H1 (cell line): ENCODE results near the gene COLEC12. TPM values are rescaled to one million over a fixed set of nuclear protein-coding genes. Genes with fewer than 3 reads are reported as not detected.

ENCODE experiments used
- CTCF ChIA-PET: fragments of 300-600 bp; sonication (Branson Sonifier 250); formaldehyde crosslinking; loops from one replicate; lab custom pipeline; 2021; ENCODE audit not compliant: partially characterized antibody; lab: Charles Lee
- POLR2A ChIA-PET: fragments of 300-600 bp; sonication (Branson Sonifier 250); formaldehyde crosslinking; loops from one replicate; lab custom pipeline; 2021; ENCODE audit warnings: inconsistent platforms; ENCODE audit not compliant: partially characterized antibody; lab: Charles Lee
- DNase-seq, 2 experiments: peaks; one replicate each; pipeline versions ENCODE4 v3.0.0 to v3.0.0-alpha.2; 2010 to 2022; ENCODE audit warnings: low spot score in 2 of 2, low read depth in 1 of 2, mixed read lengths in 1 of 2
- FAIRE-seq: peaks from 2 replicates; lab custom pipeline; 2011; peaks lifted over from hg19 to GRCh38; lab: Jason Lieb, UNC
- H2AFZ ChIP-seq: 2 replicates; pipeline ENCODE4 v1.8.1; 2012; ENCODE audit warnings: low read length, inconsistent platforms
- H2AK5ac ChIP-seq: 2 replicates; pipeline ENCODE4 v1.6.1; 2013; ENCODE audit warnings: low read depth, low read length
- H2BK120ac ChIP-seq: replicated peaks from 2 replicates; pipeline ENCODE3; 2013; ENCODE audit warnings: low read depth, low read length, inconsistent platforms
- H2BK12ac ChIP-seq: 2 replicates; pipeline ENCODE4 v1.6.1; 2013; ENCODE audit warnings: low read depth, low read length
- H2BK15ac ChIP-seq: 2 replicates; pipeline ENCODE4 v1.6.1; 2013; ENCODE audit warnings: low read length
- H2BK20ac ChIP-seq: 2 replicates; pipeline ENCODE4 v1.6.1; 2013; ENCODE audit warnings: low read length
- H2BK5ac ChIP-seq: 2 replicates; pipeline ENCODE4 v1.6.1; 2013; ENCODE audit warnings: low read depth, low read length
- H3K14ac ChIP-seq: 2 replicates; pipeline ENCODE4 v1.6.1; 2013; ENCODE audit warnings: inconsistent platforms; ENCODE audit not compliant: insufficient read length
- H3K18ac ChIP-seq: 2 replicates; pipeline ENCODE4 v1.6.1; 2013; ENCODE audit warnings: low read length; ENCODE audit errors: extremely low read depth
- H3K23ac ChIP-seq: 2 replicates; pipeline ENCODE4 v1.6.1; 2013; ENCODE audit warnings: inconsistent platforms; ENCODE audit not compliant: insufficient read length
- H3K23me2 ChIP-seq: 2 replicates; pipeline ENCODE4 v1.6.1; 2013; ENCODE audit warnings: low read depth, low read length
- H3K27ac ChIP-seq: 2 replicates; pipeline ENCODE4 v1.6.1; 2011; ENCODE audit warnings: low read depth, low read length, inconsistent platforms
- H3K27me3 ChIP-seq, 4 experiments: replicated peaks in 1 of 4; 1 replicate in 1 of 4; 2 replicates in 3 of 4; pipeline versions ENCODE4 v1.6.1 to v1.8.1; 2011 to 2013; ENCODE audit warnings: low read length in 3 of 4, mild to moderate bottlenecking in 3 of 4, inconsistent platforms in 2 of 4, mixed read lengths in 2 of 4, moderate library complexity in 1 of 4; ENCODE audit not compliant: control insufficient read depth in 3 of 4, insufficient read depth in 3 of 4; ENCODE audit errors: extremely low read depth in 1 of 4
- H3K36me3 ChIP-seq, 4 experiments: 2 replicates each; pipeline versions ENCODE4 v1.6.1 to v1.8.1; 2011 to 2013; ENCODE audit warnings: mild to moderate bottlenecking in 4 of 4, low read length in 3 of 4, moderate library complexity in 2 of 4, control low read depth in 1 of 4, inconsistent platforms in 1 of 4; ENCODE audit not compliant: insufficient read depth in 4 of 4, control insufficient read depth in 2 of 4
- H3K4ac ChIP-seq: replicated peaks from 2 replicates; pipeline ENCODE3; 2013; ENCODE audit warnings: low read length, low read depth, mixed read lengths, inconsistent platforms; ENCODE audit not compliant: insufficient read length
- H3K4me1 ChIP-seq, 4 experiments: replicated peaks in 1 of 4; 1 replicate in 1 of 4; 2 replicates in 3 of 4; pipeline versions ENCODE4 v1.6.1 to v1.8.1; 2011 to 2013; ENCODE audit warnings: low read length in 3 of 4, inconsistent platforms in 2 of 4, mixed read lengths in 1 of 4; ENCODE audit not compliant: insufficient read depth in 4 of 4, control insufficient read depth in 3 of 4
- H3K4me2 ChIP-seq, 2 experiments: 2 replicates each; pipeline versions ENCODE4 v1.6.1 to v1.8.1; 2011 to 2013; ENCODE audit warnings: low read depth in 2 of 2, low read length in 2 of 2, control low read depth in 1 of 2, inconsistent platforms in 1 of 2, mild to moderate bottlenecking in 1 of 2; ENCODE audit not compliant: insufficient read depth in 1 of 2
- H3K4me3 ChIP-seq, 4 experiments: fragments of 200-600, 300-600 bp in 1 of 4; sonication (generic), shearing (Covaris generic), sonication (Bioruptor Twin) in 1 of 4; 2 replicates each; pipeline versions ENCODE4 v1.5.1 to v1.8.1; 2011 to 2016; ENCODE audit warnings: low read length in 4 of 4, low read depth in 3 of 4, control low read depth in 2 of 4, inconsistent platforms in 2 of 4, mild to moderate bottlenecking in 2 of 4, mixed read lengths in 1 of 4, moderate library complexity in 1 of 4; ENCODE audit not compliant: insufficient read depth in 2 of 4; ENCODE audit errors: extremely low read depth in 1 of 4
- H3K56ac ChIP-seq: replicated peaks from 2 replicates; pipeline ENCODE3; 2013; ENCODE audit warnings: low read depth, mild to moderate bottlenecking, mixed read lengths, low read length, inconsistent platforms; ENCODE audit not compliant: insufficient read length
- H3K79me1 ChIP-seq: 2 replicates; pipeline ENCODE4 v1.6.1; 2013; ENCODE audit warnings: low read depth, low read length, control low read depth
- H3K79me2 ChIP-seq, 2 experiments: 2 replicates each; pipeline versions ENCODE4 v1.6.1 to v1.8.1; 2012 to 2013; ENCODE audit warnings: low read length in 2 of 2, mild to moderate bottlenecking in 2 of 2, inconsistent platforms in 1 of 2; ENCODE audit not compliant: insufficient read depth in 2 of 2, control insufficient read depth in 1 of 2
- H3K9ac ChIP-seq, 4 experiments: replicated peaks in 1 of 4; 1 replicate in 1 of 4; 2 replicates in 3 of 4; pipeline versions ENCODE4 v1.6.1 to v1.8.1; 2011 to 2013; ENCODE audit warnings: low read depth in 3 of 4, low read length in 3 of 4, control low read depth in 2 of 4, mild to moderate bottlenecking in 2 of 4, moderate library complexity in 2 of 4, inconsistent platforms in 1 of 4; ENCODE audit errors: extremely low read depth in 1 of 4
- H3K9me3 ChIP-seq, 2 experiments: 2 replicates each; pipeline versions ENCODE4 v1.6.1 to v1.8.1; 2012 to 2013; ENCODE audit warnings: mild to moderate bottlenecking in 2 of 2, moderate library complexity in 2 of 2, control low read depth in 1 of 2, inconsistent platforms in 1 of 2, low read depth in 1 of 2, low read length in 1 of 2, mixed read lengths in 1 of 2; ENCODE audit not compliant: insufficient read depth in 2 of 2
- H4K20me1 ChIP-seq, 2 experiments: replicated peaks in 1 of 2; 2 replicates each; pipeline versions ENCODE3 to v1.8.1; 2011 to 2013; ENCODE audit warnings: inconsistent platforms in 2 of 2, low read length in 2 of 2, mild to moderate bottlenecking in 1 of 2; ENCODE audit not compliant: insufficient read depth in 2 of 2, control insufficient read depth in 1 of 2
- H4K5ac ChIP-seq: 2 replicates; pipeline ENCODE4 v1.6.1; 2013; ENCODE audit warnings: low read length, low read depth, mixed read lengths, inconsistent platforms; ENCODE audit not compliant: insufficient read length
- H4K8ac ChIP-seq: 2 replicates; pipeline ENCODE4 v1.8.0; 2013; ENCODE audit warnings: mild to moderate bottlenecking, moderate library complexity, low read length, inconsistent platforms; ENCODE audit not compliant: insufficient read depth; ENCODE audit errors: extremely low read depth
- H4K91ac ChIP-seq: replicated peaks from 2 replicates; pipeline ENCODE3; 2013; ENCODE audit warnings: low read length, mixed read lengths, inconsistent platforms; ENCODE audit not compliant: insufficient read length
- MAX ChIP-seq: IDR thresholded peaks from 2 replicates; pipeline ENCODE4 v1.6.1; 2012; ENCODE audit warnings: inconsistent platforms
- RAD21 ChIP-seq, 2 experiments: IDR thresholded peaks in 1 of 2; conservative IDR thresholded peaks in 1 of 2; 2 replicates each; pipeline ENCODE4 v1.6.1; 2011; ENCODE audit warnings: low read depth in 2 of 2, low read length in 2 of 2, improper control_type of control experiment in 1 of 2, inconsistent platforms in 1 of 2, mild to moderate bottlenecking in 1 of 2, moderate library complexity in 1 of 2
- SP4 ChIP-seq: IDR thresholded peaks from 2 replicates; pipeline ENCODE4 v1.6.1; 2012; ENCODE audit warnings: low read length, inconsistent platforms
- TCF12 ChIP-seq: IDR thresholded peaks from 2 replicates; pipeline ENCODE4 v1.6.1; 2011; ENCODE audit warnings: low read depth, mild to moderate bottlenecking, low read length
- WGBS, 2 experiments: shearing (Covaris generic) in 1 of 2; methylation state at CpG; one replicate each; pipeline versions ENCODE4 v1.1.6 to v1.1.7; 2013 to 2015; ENCODE audit warnings: low lambda C conversion rate in 2 of 2, mixed read lengths in 2 of 2, inconsistent platforms in 1 of 2, low coverage in 1 of 2, missing lambda C conversion rate in 1 of 2; ENCODE audit not compliant: insufficient replicate concordance in 2 of 2, insufficient coverage in 1 of 2, insufficient read length in 1 of 2; ENCODE audit errors: extremely low coverage in 1 of 2, missing lambda C conversion rate in 1 of 2; 5-methylcytosine and 5-hydroxymethylcytosine counted together
- polyA plus RNA-seq, 7 experiments: library from polyadenylated mRNA; depleted of rRNA in 3 of 7; stranded (reverse) in 5 of 7; unstranded in 2 of 7; fragments of >200 nt in 5 of 7; fragments of 200-250 nt in 2 of 7; gene quantifications; 1 replicate in 5 of 7; 2 replicates in 1 of 7; 4 replicates in 1 of 7; pipeline versions ENCODE4 v1.2.1 to v1.2.3, GENCODE V29; 2011 to 2013; ENCODE audit warnings: missing spikeins in 2 of 7, mixed read lengths in 2 of 7
- total RNA-seq: library from RNA; stranded (reverse); fragmentation: NEBNext Ultra II Directional; extraction: Animal tissue kit (Norgen Biotek cat#: 25700); gene quantifications from 2 replicates; pipeline ENCODE4 v1.2.1, GENCODE V29; 2021

The COLEC12 gene
- total and polyA plus RNA-seq, 2 of the 8 experiments (the other 6 are each of a cell fraction or from before 2014, with no cell fraction given), result 0.44 to 2.3 TPM

- no peak overlapping the region for H3K14ac ChIP-seq
- H3K27ac ChIP-seq, result no peak overlapping the region
- TF ChIP-seq RAD21 (IDR thresholded peaks at IDR 0.05 in 1 of 2, conservative IDR thresholded peaks at IDR 0.05 in 1 of 2; ENCODE audit: low read depth in 2 of 2, low read length in 2 of 2), result no peak
- no peak for TF ChIP-seq SP4
- TF ChIP-seq MAX, result no peak
- TF ChIP-seq TCF12, result no peak
Measured at GRCh38 chr18:321865-322467, 178.5 kb downstream of the COLEC12 start.

More at GRCh38 chr18:321865-322467, 178.5 kb downstream of the COLEC12 start:
- Histone ChIP-seq H2AFZ (no peak overlapping the region), H3K56ac (no peak overlapping the region), H2BK120ac (no peak overlapping the region), H4K91ac (no peak overlapping the region), H3K4me3 (no peak overlapping the region), H3K36me3 (no peaks in the 10 kb centered on the region), H3K23ac (no peak overlapping the region), H4K20me1 (no peaks in the 10 kb centered on the region), H4K8ac (no peak overlapping the region), H3K27me3 (no peaks in the 10 kb centered on the region), H2AK5ac (no peak overlapping the region), H3K79me2 (no peaks in the 10 kb centered on the region), H2BK20ac (no peak overlapping the region), H2BK12ac (no peak overlapping the region), H3K4me1 (no peaks in the 10 kb centered on the region), H3K4ac (no peak overlapping the region), H3K23me2 (no peaks in the 10 kb centered on the region), H3K9me3 (no peaks in the 10 kb centered on the region), H4K5ac (no peak overlapping the region), H3K18ac (no peak overlapping the region), H3K4me2 (no peak overlapping the region), H3K9ac (no peak overlapping the region), H2BK15ac (no peak overlapping the region), H3K79me1 (no peaks in the 10 kb centered on the region), H2BK5ac (no peak overlapping the region)
- 93% methylated on average over 5 of the region's 5 CpGs; no CpG with 5 or more reads in 1 of the 2 experiments for WGBS, 2 experiments
- ChIA-PET CTCF (interaction anchor here (0.9 to 1.4 kb wide), 4 partner anchors 9 to 24 kb away, joined by 3 to 5 read pairs (median 4); no protein-coding TSS in a partner anchor), POLR2A (no interaction called here)
- DNase-seq, result no peak
- FAIRE-seq, result no peak
